ENCODE measurements around the gene RNU6-7.

DNA sequence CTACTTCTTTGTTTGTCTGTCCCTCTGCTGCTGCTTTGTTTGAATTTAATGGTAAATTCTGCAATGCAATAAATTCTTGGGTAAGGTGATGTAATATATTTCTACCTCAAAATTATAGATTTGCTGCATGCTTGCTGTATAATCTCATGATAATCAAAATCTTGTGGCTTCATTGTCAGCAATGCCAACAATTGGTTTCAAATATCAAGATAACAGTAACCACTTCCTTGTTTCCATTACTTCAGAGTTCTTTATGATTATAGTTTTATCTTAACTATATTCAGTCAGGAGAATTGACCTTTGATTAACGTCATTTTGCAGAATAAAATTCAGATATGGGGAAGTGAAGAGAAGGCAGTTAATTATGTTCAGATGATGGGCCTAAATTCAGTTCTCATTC is 31.4 kb downstream of the RNU6-7 start:
- TF ChIP-seq, protein P1, sequence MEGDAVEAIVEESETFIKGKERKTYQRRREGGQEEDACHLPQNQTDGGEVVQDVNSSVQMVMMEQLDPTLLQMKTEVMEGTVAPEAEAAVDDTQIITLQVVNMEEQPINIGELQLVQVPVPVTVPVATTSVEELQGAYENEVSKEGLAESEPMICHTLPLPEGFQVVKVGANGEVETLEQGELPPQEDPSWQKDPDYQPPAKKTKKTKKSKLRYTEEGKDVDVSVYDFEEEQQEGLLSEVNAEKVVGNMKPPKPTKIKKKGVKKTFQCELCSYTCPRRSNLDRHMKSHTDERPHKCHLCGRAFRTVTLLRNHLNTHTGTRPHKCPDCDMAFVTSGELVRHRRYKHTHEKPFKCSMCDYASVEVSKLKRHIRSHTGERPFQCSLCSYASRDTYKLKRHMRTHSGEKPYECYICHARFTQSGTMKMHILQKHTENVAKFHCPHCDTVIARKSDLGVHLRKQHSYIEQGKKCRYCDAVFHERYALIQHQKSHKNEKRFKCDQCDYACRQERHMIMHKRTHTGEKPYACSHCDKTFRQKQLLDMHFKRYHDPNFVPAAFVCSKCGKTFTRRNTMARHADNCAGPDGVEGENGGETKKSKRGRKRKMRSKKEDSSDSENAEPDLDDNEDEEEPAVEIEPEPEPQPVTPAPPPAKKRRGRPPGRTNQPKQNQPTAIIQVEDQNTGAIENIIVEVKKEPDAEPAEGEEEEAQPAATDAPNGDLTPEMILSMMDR (IDR thresholded peaks at IDR 0.05): no peak
- TF ChIP-seq POLR2AphosphoS5 (IDR thresholded peaks at IDR 0.05; ENCODE audit: low read depth, low read length): no peak
